MCF 10A (cell line): ENCODE results near the gene GPRASP3. TPM values are rescaled to one million over a fixed set of nuclear protein-coding genes. Genes with fewer than 3 reads are reported as not detected.

Experiments
- BruUV-seq: library from RNA; stranded (reverse); fragments of 400-500 nt; replicated peaks from 2 replicates; lab custom pipeline; 2021; lab: Mats Ljungman, UMichigan
- CTCF ChIA-PET: fragments of 300-600 bp; sonication (Branson Sonifier 250); formaldehyde crosslinking; extraction: SDS; loops from one replicate; lab custom pipeline; 2021; ENCODE audit warnings: antibody characterized with exemption, inconsistent platforms; lab: Yijun Ruan, JAX
- POLR2A ChIA-PET: fragments of 300-600, 350-650 bp; sonication (Branson Sonifier 250); formaldehyde crosslinking; extraction: SDS; loops from one replicate; lab custom pipeline; 2020; ENCODE audit warnings: antibody characterized with exemption, inconsistent platforms; lab: Yijun Ruan, JAX
- DNase-seq: peaks from one replicate; pipeline ENCODE4 v3.0.0-alpha.2; 2018; ENCODE audit not compliant: unreplicated experiment
- H3K27ac Mint-ChIP-seq: one replicate; pipeline ENCODE4 v1.8.0; 2022; ENCODE audit warnings: mild to moderate bottlenecking, low read depth, mixed read lengths; ENCODE audit not compliant: unreplicated experiment
- H3K27me3 Mint-ChIP-seq: one replicate; pipeline ENCODE4 v1.8.0; 2022; ENCODE audit warnings: mixed read lengths; ENCODE audit not compliant: insufficient read depth, unreplicated experiment
- H3K36me3 Mint-ChIP-seq: one replicate; pipeline ENCODE4 v1.8.0; 2022; ENCODE audit warnings: mild to moderate bottlenecking, moderate library complexity, mixed read lengths; ENCODE audit not compliant: insufficient read depth, unreplicated experiment
- H3K4me1 Mint-ChIP-seq: one replicate; pipeline ENCODE4 v1.8.0; 2022; ENCODE audit warnings: mixed read lengths; ENCODE audit not compliant: insufficient read depth, unreplicated experiment
- H3K4me3 Mint-ChIP-seq: one replicate; pipeline ENCODE4 v1.8.0; 2022; ENCODE audit warnings: mild to moderate bottlenecking, moderate library complexity, mixed read lengths; ENCODE audit not compliant: unreplicated experiment
- H3K9me3 Mint-ChIP-seq: one replicate; pipeline ENCODE4 v1.8.0; 2022; ENCODE audit warnings: mixed read lengths; ENCODE audit not compliant: unreplicated experiment
- intact Hi-C: fragments of 100-400 bp; cut with micrococcal nuclease; formaldehyde crosslinking; loops from 2 replicates; pipeline ENCODE4 v1.14.1; 2022
- total RNA-seq: library from RNA; stranded (reverse); gene quantifications from 2 replicates; pipeline ENCODE4 v1.2.3, GENCODE V29; 2022
- TF ChIP-seq, protein P1 (sequence below): fragments of 200-600 bp; IDR thresholded peaks from one replicate; pipeline ENCODE4 v1.8.0; 2022; ENCODE audit warnings: antibody characterized with exemption, mild to moderate bottlenecking; ENCODE audit not compliant: unreplicated experiment

The GPRASP3 gene
- total RNA-seq, 1 experiment from 2014 or later = 1.6 TPM

DNA sequence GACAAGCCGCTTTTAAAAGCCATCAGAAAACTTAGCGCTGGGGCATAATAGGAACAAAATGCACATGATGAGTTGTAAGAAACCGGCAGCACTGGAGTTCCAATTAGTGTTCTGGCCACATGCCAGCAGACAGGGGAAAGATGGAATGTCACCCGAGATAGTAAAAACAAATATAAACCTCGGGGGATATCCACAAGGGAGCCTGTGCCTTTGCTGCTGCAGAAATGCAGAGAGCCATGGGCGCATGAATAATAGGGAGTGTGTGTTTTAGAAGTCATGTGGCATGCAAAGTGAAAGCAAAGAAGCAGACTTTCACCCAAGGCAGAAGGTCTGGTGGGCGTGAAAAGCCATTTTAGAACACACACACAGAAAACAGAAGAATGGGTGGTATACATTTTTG is 19.1 kb downstream of the GPRASP3 start:
- no peaks in the 10 kb centered on the region for H3K9me3 Mint-ChIP-seq
- peaks cover 21% of the 10 kb centered on the region for H3K27me3 Mint-ChIP-seq
- ChIA-PET POLR2A (no interaction called here), CTCF (no interaction called here)
- H3K36me3 Mint-ChIP-seq = no peaks in the 10 kb centered on the region
- intact Hi-C loops = no loop called here
- no peaks in the 10 kb centered on the region for H3K4me1 Mint-ChIP-seq
- H3K27ac Mint-ChIP-seq = no peak overlapping the region
- no peak for DNase-seq
- no TSS peak for BruUV-seq
- TF ChIP-seq, protein P1, sequence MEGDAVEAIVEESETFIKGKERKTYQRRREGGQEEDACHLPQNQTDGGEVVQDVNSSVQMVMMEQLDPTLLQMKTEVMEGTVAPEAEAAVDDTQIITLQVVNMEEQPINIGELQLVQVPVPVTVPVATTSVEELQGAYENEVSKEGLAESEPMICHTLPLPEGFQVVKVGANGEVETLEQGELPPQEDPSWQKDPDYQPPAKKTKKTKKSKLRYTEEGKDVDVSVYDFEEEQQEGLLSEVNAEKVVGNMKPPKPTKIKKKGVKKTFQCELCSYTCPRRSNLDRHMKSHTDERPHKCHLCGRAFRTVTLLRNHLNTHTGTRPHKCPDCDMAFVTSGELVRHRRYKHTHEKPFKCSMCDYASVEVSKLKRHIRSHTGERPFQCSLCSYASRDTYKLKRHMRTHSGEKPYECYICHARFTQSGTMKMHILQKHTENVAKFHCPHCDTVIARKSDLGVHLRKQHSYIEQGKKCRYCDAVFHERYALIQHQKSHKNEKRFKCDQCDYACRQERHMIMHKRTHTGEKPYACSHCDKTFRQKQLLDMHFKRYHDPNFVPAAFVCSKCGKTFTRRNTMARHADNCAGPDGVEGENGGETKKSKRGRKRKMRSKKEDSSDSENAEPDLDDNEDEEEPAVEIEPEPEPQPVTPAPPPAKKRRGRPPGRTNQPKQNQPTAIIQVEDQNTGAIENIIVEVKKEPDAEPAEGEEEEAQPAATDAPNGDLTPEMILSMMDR = no peak
- no peak overlapping the region for H3K4me3 Mint-ChIP-seq

DNA sequence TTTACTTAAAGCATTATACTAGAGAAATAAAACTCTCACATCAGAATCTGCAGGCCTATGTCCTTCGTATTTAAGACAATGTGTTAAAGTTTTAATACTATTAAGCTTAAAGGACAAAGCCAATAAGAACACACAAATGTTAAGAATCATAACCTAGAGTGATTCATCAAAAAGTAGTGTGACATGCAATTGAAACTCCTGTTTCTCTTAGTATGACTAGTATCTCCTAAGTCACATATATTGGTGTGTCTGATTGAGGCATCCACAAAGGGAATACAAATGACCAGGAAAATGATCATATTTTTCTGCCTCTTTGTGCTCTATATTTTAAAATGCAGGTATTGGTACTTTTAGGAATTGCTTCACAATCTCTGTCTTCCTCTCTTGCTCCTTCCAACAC is 23.8 kb downstream of the GPRASP3 start:
- BruUV-seq = no TSS peak
- DNase-seq = no peak
- no peaks in the 10 kb centered on the region for H3K4me1 Mint-ChIP-seq
- peaks cover 19% of the 10 kb centered on the region for H3K27me3 Mint-ChIP-seq
- H3K27ac Mint-ChIP-seq = no peak overlapping the region
- no peaks in the 10 kb centered on the region for H3K9me3 Mint-ChIP-seq
- TF ChIP-seq, protein P1 = no peak
- CTCF ChIA-PET = no interaction called here
- intact Hi-C loops = no loop called here
- POLR2A ChIA-PET = no interaction called here
- H3K36me3 Mint-ChIP-seq = no peaks in the 10 kb centered on the region
- H3K4me3 Mint-ChIP-seq = no peak overlapping the region

DNA sequence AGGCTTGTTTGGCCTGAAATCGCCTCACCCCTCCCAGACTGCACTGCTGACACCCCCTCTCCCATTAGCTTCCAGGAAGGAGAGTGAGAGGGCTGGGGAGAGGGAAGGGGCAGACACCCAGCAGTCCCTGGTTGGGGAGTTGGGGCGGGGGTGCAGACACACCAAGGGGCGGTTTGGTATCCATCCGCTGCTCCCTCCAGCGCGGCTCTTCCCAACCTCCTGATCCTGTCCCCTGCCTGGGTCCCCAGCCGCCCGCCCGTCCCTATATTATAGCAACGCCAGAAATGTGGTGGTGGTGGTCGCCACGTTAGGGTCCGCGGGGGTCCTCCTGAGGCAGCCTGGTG is 24.9 kb downstream of the GPRASP3 start:
- Mint-ChIP-seq H3K27me3 (peaks cover 21% of the 10 kb centered on the region), H3K27ac (no peak overlapping the region), H3K36me3 (peaks cover 5% of the 10 kb centered on the region), H3K4me3 (no peak overlapping the region), H3K9me3 (no peaks in the 10 kb centered on the region), H3K4me1 (no peaks in the 10 kb centered on the region)
- DNase-seq = no peak
- POLR2A ChIA-PET = no interaction called here
- intact Hi-C loops = no loop called here
- no TSS peak for BruUV-seq
- TF ChIP-seq, protein P1 = no peak
- CTCF ChIA-PET = no interaction called here

DNA sequence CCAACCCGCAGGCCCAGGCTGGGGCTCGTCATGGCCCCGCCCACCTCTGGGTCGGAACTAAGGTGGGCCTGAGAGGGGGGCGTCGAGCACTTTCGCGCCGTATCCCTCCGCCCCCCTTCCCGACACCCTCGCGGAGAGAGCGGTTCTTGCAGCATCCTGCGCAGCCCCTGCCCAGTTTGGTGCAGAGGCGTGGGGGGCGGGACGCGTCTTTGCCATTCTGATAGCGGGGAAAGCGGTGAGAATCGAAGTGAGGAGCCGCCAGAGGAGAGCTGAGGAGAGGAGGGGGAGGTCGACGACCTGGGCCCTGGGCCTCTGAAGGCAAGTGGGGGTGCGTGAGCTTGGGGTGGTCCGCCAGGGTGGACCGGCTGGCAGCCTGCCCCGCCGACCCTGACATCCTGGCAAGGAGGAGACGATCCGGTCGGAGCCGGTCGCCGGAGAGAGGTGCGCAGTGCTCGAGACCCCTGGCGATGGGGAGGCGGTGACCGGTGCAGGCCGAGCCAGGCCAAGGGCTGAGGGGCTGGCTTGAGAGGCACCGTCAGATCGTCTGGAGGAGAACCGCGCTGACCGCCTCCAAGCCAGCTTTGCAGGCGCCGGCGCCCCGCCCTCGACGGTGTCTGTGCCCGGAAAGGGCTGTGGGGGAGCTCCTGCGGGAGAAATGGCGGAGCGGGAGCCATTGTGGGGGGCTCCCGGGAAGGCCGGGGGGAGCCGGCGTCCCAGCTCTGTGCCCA is 25.5 kb downstream of the GPRASP3 start:
- CTCF ChIA-PET = no interaction called here
- DNase-seq = no peak
- H3K4me1 Mint-ChIP-seq = no peaks in the 10 kb centered on the region
- H3K27me3 Mint-ChIP-seq = peaks cover 16% of the 10 kb centered on the region
- POLR2A ChIA-PET = no interaction called here
- intact Hi-C loops = no loop called here
- TF ChIP-seq, protein P1 = no peak
- H3K36me3 Mint-ChIP-seq = peaks cover 5% of the 10 kb centered on the region
- no peaks in the 10 kb centered on the region for H3K9me3 Mint-ChIP-seq
- H3K4me3 Mint-ChIP-seq = no peak overlapping the region
- no TSS peak for BruUV-seq
- no peak overlapping the region for H3K27ac Mint-ChIP-seq
